ENCODE data around the gene SELENON. TPM values are rescaled to one million over a fixed set of nuclear protein-coding genes. Genes with fewer than 3 reads are reported as not detected.

SELENON gene
- total and polyA plus RNA-seq, 2 of the 8 experiments (the other 6 are each of a cell fraction or from before 2014, with no cell fraction given): 43.0 to 77.6 TPM

GRCh38 chr1:25848531-25848930 lies 48.5 kb downstream of the SELENON start (continued):
- no peak for TF ChIP-seq RNF2 (IDR thresholded peaks at IDR 0.05; ENCODE audit: borderline replicate concordance, low read depth, low read length, missing control alignments, poor library complexity, severe bottlenecking)
- TF ChIP-seq PHF8 (conservative IDR thresholded peaks at IDR 0.05; ENCODE audit: low read depth, low read length): no peak
- no peak for TF ChIP-seq EZH2 (IDR thresholded peaks at IDR 0.05; ENCODE audit: low read depth, low read length, severe bottlenecking)

All from H1 (cell line).